ENCODE results near the gene SUGCT.

Gene SUGCT

GRCh38 chr7:40815022-40815421 lies 680.2 kb downstream of the SUGCT start:
- Histone ChIP-seq H3K27ac (ENCODE audit: low read length) (no peak overlapping the region), H3K4me1 (ENCODE audit: control insufficient read depth, insufficient read depth, low read length) (no peaks in the 10 kb centered on the region), H3K9me3 (ENCODE audit: control insufficient read depth in 2 of 2, low read length in 2 of 2) (no peaks in the 10 kb centered on the region), H3K9ac (ENCODE audit: low read length in 2 of 2) (no peak overlapping the region), H3K4me3 (ENCODE audit: low read length in 2 of 2) (no peak overlapping the region), H3K27me3 (ENCODE audit: control insufficient read depth in 1 of 2, insufficient read depth in 2 of 2, low read length in 2 of 2) (no peaks in the 10 kb centered on the region), H3K36me3 (ENCODE audit: control insufficient read depth in 2 of 2, insufficient read depth in 2 of 2, low read length in 2 of 2) (no peaks in the 10 kb centered on the region)

- H3K27ac ChIP-seq (ENCODE audit: low read length), result no peak overlapping the region
- H3K4me3 ChIP-seq (ENCODE audit: low read length in 2 of 2), result no peak overlapping the region
- H3K9me3 ChIP-seq (ENCODE audit: control insufficient read depth in 2 of 2, low read length in 2 of 2), result no peaks in the 10 kb centered on the region
- no peaks in the 10 kb centered on the region for H3K27me3 ChIP-seq (ENCODE audit: control insufficient read depth in 1 of 2, insufficient read depth in 2 of 2, low read length in 2 of 2)
- no peaks in the 10 kb centered on the region for H3K4me1 ChIP-seq (ENCODE audit: control insufficient read depth, insufficient read depth, low read length)
- no peak overlapping the region for H3K9ac ChIP-seq (ENCODE audit: low read length in 2 of 2)
- H3K36me3 ChIP-seq (ENCODE audit: control insufficient read depth in 2 of 2, insufficient read depth in 2 of 2, low read length in 2 of 2), result no peaks in the 10 kb centered on the region
These were observed 680.7 kb downstream of the SUGCT start for GRCh38 chr7:40815512-40815911.

- Histone ChIP-seq H3K9ac (ENCODE audit: low read length in 2 of 2) (no peak overlapping the region), H3K36me3 (ENCODE audit: control insufficient read depth in 2 of 2, insufficient read depth in 2 of 2, low read length in 2 of 2) (no peaks in the 10 kb centered on the region), H3K4me3 (ENCODE audit: low read length in 2 of 2) (no peak overlapping the region), H3K27me3 (ENCODE audit: control insufficient read depth in 1 of 2, insufficient read depth in 2 of 2, low read length in 2 of 2) (no peaks in the 10 kb centered on the region), H3K9me3 (ENCODE audit: control insufficient read depth in 2 of 2, low read length in 2 of 2) (no peaks in the 10 kb centered on the region), H3K4me1 (ENCODE audit: control insufficient read depth, insufficient read depth, low read length) (peaks cover 12% of the 10 kb centered on the region), H3K27ac (ENCODE audit: low read length) (no peak overlapping the region)
These were observed 688.1 kb downstream of the SUGCT start for GRCh38 chr7:40822861-40823260.

GRCh38 chr7:40824461-40824860 lies 689.7 kb downstream of the SUGCT start:
- no peaks in the 10 kb centered on the region for H3K27me3 ChIP-seq (ENCODE audit: control insufficient read depth in 1 of 2, insufficient read depth in 2 of 2, low read length in 2 of 2)
- no peak overlapping the region for H3K4me3 ChIP-seq (ENCODE audit: low read length in 2 of 2)
- no peak overlapping the region for H3K27ac ChIP-seq (ENCODE audit: low read length)
- no peak overlapping the region for H3K9ac ChIP-seq (ENCODE audit: low read length in 2 of 2)
- no peaks in the 10 kb centered on the region for H3K9me3 ChIP-seq (ENCODE audit: control insufficient read depth in 2 of 2, low read length in 2 of 2)
- peaks cover 16% of the 10 kb centered on the region for H3K4me1 ChIP-seq (ENCODE audit: control insufficient read depth, insufficient read depth, low read length)
- H3K36me3 ChIP-seq (ENCODE audit: control insufficient read depth in 2 of 2, insufficient read depth in 2 of 2, low read length in 2 of 2), result no peaks in the 10 kb centered on the region

- Histone ChIP-seq H3K4me3 (ENCODE audit: low read length in 2 of 2) (peak overlapping the region in 1 of 2 donors; percentile 17), H3K9ac (ENCODE audit: low read length in 2 of 2) (no peak overlapping the region), H3K27me3 (ENCODE audit: control insufficient read depth in 1 of 2, insufficient read depth in 2 of 2, low read length in 2 of 2) (no peaks in the 10 kb centered on the region), H3K27ac (ENCODE audit: low read length) (peak overlapping the region; percentile 32), H3K36me3 (ENCODE audit: control insufficient read depth in 2 of 2, insufficient read depth in 2 of 2, low read length in 2 of 2) (no peaks in the 10 kb centered on the region), H3K9me3 (ENCODE audit: control insufficient read depth in 2 of 2, low read length in 2 of 2) (no peaks in the 10 kb centered on the region), H3K4me1 (ENCODE audit: control insufficient read depth, insufficient read depth, low read length) (peaks cover 16% of the 10 kb centered on the region)
These were observed 691.8 kb downstream of the SUGCT start for GRCh38 chr7:40826411-40827221.

GRCh38 chr7:40827222-40828085 lies 692.6 kb downstream of the SUGCT start:
- Histone ChIP-seq H3K27me3 (ENCODE audit: control insufficient read depth in 1 of 2, insufficient read depth in 2 of 2, low read length in 2 of 2) (no peaks in the 10 kb centered on the region), H3K4me3 (ENCODE audit: low read length in 2 of 2) (peak overlapping the region in 1 of 2 donors; percentile 17), H3K36me3 (ENCODE audit: control insufficient read depth in 2 of 2, insufficient read depth in 2 of 2, low read length in 2 of 2) (no peaks in the 10 kb centered on the region), H3K9me3 (ENCODE audit: control insufficient read depth in 2 of 2, low read length in 2 of 2) (no peaks in the 10 kb centered on the region), H3K9ac (ENCODE audit: low read length in 2 of 2) (no peak overlapping the region), H3K27ac (ENCODE audit: low read length) (peak overlapping the region; percentile 32), H3K4me1 (ENCODE audit: control insufficient read depth, insufficient read depth, low read length) (peaks cover 16% of the 10 kb centered on the region)

- no peak overlapping the region for H3K9ac ChIP-seq (ENCODE audit: low read length in 2 of 2)
- H3K9me3 ChIP-seq (ENCODE audit: control insufficient read depth in 2 of 2, low read length in 2 of 2), result no peaks in the 10 kb centered on the region
- H3K27me3 ChIP-seq (ENCODE audit: control insufficient read depth in 1 of 2, insufficient read depth in 2 of 2, low read length in 2 of 2), result no peaks in the 10 kb centered on the region
- no peak overlapping the region for H3K4me3 ChIP-seq (ENCODE audit: low read length in 2 of 2)
- peaks cover 14% of the 10 kb centered on the region for H3K4me1 ChIP-seq (ENCODE audit: control insufficient read depth, insufficient read depth, low read length)
- H3K27ac ChIP-seq (ENCODE audit: low read length), result no peak overlapping the region
- no peaks in the 10 kb centered on the region for H3K36me3 ChIP-seq (ENCODE audit: control insufficient read depth in 2 of 2, insufficient read depth in 2 of 2, low read length in 2 of 2)
These were observed 694.1 kb downstream of the SUGCT start for GRCh38 chr7:40828686-40829600.

GRCh38 chr7:40833191-40833887 lies 698.5 kb downstream of the SUGCT start:
- no peak overlapping the region for H3K4me3 ChIP-seq (ENCODE audit: low read length in 2 of 2)

GRCh38 chr7:40833888-40834234 lies 699.1 kb downstream of the SUGCT start:
- Histone ChIP-seq H3K4me1 (ENCODE audit: control insufficient read depth, insufficient read depth, low read length) (no peaks in the 10 kb centered on the region), H3K27ac (ENCODE audit: low read length) (no peak overlapping the region), H3K36me3 (ENCODE audit: control insufficient read depth in 2 of 2, insufficient read depth in 2 of 2, low read length in 2 of 2) (no peaks in the 10 kb centered on the region), H3K4me3 (ENCODE audit: low read length in 2 of 2) (no peak overlapping the region), H3K9me3 (ENCODE audit: control insufficient read depth in 2 of 2, low read length in 2 of 2) (no peaks in the 10 kb centered on the region), H3K9ac (ENCODE audit: low read length in 2 of 2) (no peak overlapping the region), H3K27me3 (ENCODE audit: control insufficient read depth in 1 of 2, insufficient read depth in 2 of 2, low read length in 2 of 2) (no peaks in the 10 kb centered on the region)

More at GRCh38 chr7:40833191-40833887, 698.5 kb downstream of the SUGCT start:
- H3K9me3 ChIP-seq (ENCODE audit: control insufficient read depth in 2 of 2, low read length in 2 of 2), result no peaks in the 10 kb centered on the region
- H3K36me3 ChIP-seq (ENCODE audit: control insufficient read depth in 2 of 2, insufficient read depth in 2 of 2, low read length in 2 of 2), result no peaks in the 10 kb centered on the region
- no peak overlapping the region for H3K9ac ChIP-seq (ENCODE audit: low read length in 2 of 2)
- H3K27me3 ChIP-seq (ENCODE audit: control insufficient read depth in 1 of 2, insufficient read depth in 2 of 2, low read length in 2 of 2), result no peaks in the 10 kb centered on the region
- no peak overlapping the region for H3K27ac ChIP-seq (ENCODE audit: low read length)
- H3K4me1 ChIP-seq (ENCODE audit: control insufficient read depth, insufficient read depth, low read length), result no peaks in the 10 kb centered on the region

GRCh38 chr7:40836218-40836617 lies 701.4 kb downstream of the SUGCT start:
- Histone ChIP-seq H3K4me3 (ENCODE audit: low read length in 2 of 2) (no peak overlapping the region), H3K27ac (ENCODE audit: low read length) (no peak overlapping the region), H3K4me1 (ENCODE audit: control insufficient read depth, insufficient read depth, low read length) (no peaks in the 10 kb centered on the region), H3K9ac (ENCODE audit: low read length in 2 of 2) (no peak overlapping the region), H3K36me3 (ENCODE audit: control insufficient read depth in 2 of 2, insufficient read depth in 2 of 2, low read length in 2 of 2) (no peaks in the 10 kb centered on the region), H3K9me3 (ENCODE audit: control insufficient read depth in 2 of 2, low read length in 2 of 2) (peaks cover 0 to 6% of the 10 kb centered on the region in 2 donors), H3K27me3 (ENCODE audit: control insufficient read depth in 1 of 2, insufficient read depth in 2 of 2, low read length in 2 of 2) (no peaks in the 10 kb centered on the region)
